Urinary bladder (tissue), 4 donors: ENCODE data around the gene SDCBP2. TPM values are rescaled to one million over a fixed set of nuclear protein-coding genes. Genes with fewer than 3 reads are reported as not detected.

ENCODE experiments used
- DNase-seq: peaks from one replicate; pipeline ENCODE4 v3.0.0-alpha.2; 2015; ENCODE audit errors: extremely low spot score
- H3K27ac ChIP-seq: one replicate; pipeline ENCODE4 v1.5.1; 2013; ENCODE audit warnings: low read depth, mild to moderate bottlenecking, moderate library complexity
- H3K36me3 ChIP-seq: one replicate; pipeline ENCODE4 v1.6.1; 2013; ENCODE audit warnings: mild to moderate bottlenecking, moderate library complexity; ENCODE audit not compliant: insufficient read depth
- H3K4me1 ChIP-seq: one replicate; pipeline ENCODE4 v1.6.1; 2013; ENCODE audit warnings: mild to moderate bottlenecking, moderate library complexity; ENCODE audit not compliant: insufficient read depth
- H3K4me3 ChIP-seq: one replicate; pipeline ENCODE4 v1.5.1; 2013; ENCODE audit warnings: low read depth, low read length
- WGBS: extraction: QIAGEN DNeasy Blood & Tissue Kit; methylation state at CpG from one replicate; pipeline ENCODE4 v1.1.7; 2013; 5-methylcytosine and 5-hydroxymethylcytosine counted together
- polyA plus RNA-seq: library from polyadenylated mRNA; stranded (reverse); fragments of 200-250 nt; gene quantifications from one replicate; pipeline ENCODE4 v1.2.3, GENCODE V29; 2013
- total RNA-seq: library from RNA; depleted of rRNA; stranded (reverse); fragments of >200 nt; gene quantifications from one replicate; pipeline ENCODE4 v1.2.3, GENCODE V29; 2014
- donor health status: healthy with polysubstance abuse.
- donor health status: healthy.

Gene SDCBP2
- total and polyA plus RNA-seq, 2 donors = 1.9 to 12.7 TPM

DNA sequence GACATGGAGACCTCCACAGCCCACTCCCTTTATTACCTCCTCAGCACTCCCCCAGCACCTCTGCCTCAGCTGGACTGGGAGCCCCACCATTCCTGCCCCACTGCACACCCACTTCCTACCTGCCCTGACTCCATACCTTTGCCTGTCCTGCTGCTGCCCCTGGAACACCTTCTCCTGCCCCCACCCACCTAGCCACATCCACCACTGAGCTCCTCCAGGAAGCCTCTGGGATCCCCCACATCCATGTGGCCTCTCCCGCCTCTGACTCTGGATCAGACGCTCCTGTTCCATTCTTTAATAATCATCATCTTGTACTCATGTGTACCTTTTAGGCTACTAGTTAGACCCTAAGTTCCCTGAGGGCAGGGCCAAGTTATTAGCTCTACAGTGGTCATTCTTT is 2.2 kb upstream of the SDCBP2 start:
- Histone ChIP-seq H3K36me3 (no peaks in the 10 kb centered on the region), H3K4me1 (no peaks in the 10 kb centered on the region), H3K4me3 (no peak overlapping the region), H3K27ac (no peak overlapping the region)
- DNase-seq = no peak
- WGBS = 93% methylated on average over 2 of the region's 2 CpGs

GRCh38 chr20:1330075-1330830 is 1.3 kb upstream of the SDCBP2 start:
- H3K4me3 ChIP-seq = no peak overlapping the region

DNA sequence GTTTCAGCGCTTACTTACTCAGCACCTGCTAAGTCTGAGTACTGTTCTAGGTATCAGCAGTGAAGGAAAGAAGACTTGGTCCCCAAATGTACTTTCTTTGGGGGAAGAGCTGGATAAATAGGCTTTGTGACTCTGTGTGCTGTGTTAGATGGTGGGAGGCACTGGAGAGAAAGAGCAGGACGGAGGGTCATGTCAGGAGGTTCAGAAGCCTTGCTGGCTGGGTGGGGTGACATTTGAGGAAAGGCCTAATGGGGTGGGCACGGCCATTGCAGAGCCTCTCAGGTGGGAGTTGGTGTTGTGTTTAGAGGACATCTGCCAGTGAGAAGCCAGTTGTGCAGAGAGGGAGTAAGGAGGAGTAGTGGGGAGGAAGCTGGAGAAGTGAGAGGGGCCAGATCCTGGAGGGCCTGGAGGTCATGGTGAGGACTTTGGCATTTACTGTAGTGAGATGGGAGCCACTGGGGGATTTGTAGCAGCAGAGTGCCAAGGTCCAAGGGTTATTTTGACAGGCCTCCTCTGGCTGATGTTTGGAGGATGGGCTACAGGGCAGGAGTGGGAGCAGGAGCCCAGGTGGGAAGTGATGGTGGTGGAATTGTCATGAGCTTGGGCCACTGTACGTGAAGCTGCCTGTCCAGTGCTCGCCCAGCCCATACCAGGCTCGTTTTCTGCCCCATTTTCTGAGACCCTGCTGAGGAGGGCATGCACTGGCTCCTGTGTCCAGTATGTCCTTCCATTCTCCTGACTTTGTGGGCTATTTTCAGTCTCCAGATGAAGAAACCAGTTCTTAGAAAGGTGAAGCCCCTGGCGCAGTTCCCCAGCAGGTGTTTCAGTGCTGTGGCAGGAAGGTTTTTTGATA is 886 bp downstream of the SDCBP2 start:
- H3K27ac ChIP-seq = peak overlapping the region; percentile 69
- DNase-seq = no peak
- no peaks in the 10 kb centered on the region for H3K4me1 ChIP-seq
- WGBS = 87% methylated on average over 7 of the region's 7 CpGs
- H3K36me3 ChIP-seq = no peaks in the 10 kb centered on the region
- H3K4me3 ChIP-seq = no peak overlapping the region

More at GRCh38 chr20:1330075-1330830, 1.3 kb upstream of the SDCBP2 start:
- no peaks in the 10 kb centered on the region for H3K36me3 ChIP-seq
- peak overlapping the region; percentile 65 for H3K27ac ChIP-seq
- H3K4me1 ChIP-seq = no peaks in the 10 kb centered on the region
- no peak for DNase-seq
- 75% methylated on average over 6 of the region's 6 CpGs for WGBS

- no peak overlapping the region for H3K27ac ChIP-seq
- WGBS = 73% methylated on average over 8 of the region's 8 CpGs
- no peak overlapping the region for H3K4me3 ChIP-seq
- no peak for DNase-seq
- no peaks in the 10 kb centered on the region for H3K36me3 ChIP-seq
- no peaks in the 10 kb centered on the region for H3K4me1 ChIP-seq
Measured at GRCh38 chr20:1327241-1327653, 1.7 kb downstream of the SDCBP2 start.

DNA sequence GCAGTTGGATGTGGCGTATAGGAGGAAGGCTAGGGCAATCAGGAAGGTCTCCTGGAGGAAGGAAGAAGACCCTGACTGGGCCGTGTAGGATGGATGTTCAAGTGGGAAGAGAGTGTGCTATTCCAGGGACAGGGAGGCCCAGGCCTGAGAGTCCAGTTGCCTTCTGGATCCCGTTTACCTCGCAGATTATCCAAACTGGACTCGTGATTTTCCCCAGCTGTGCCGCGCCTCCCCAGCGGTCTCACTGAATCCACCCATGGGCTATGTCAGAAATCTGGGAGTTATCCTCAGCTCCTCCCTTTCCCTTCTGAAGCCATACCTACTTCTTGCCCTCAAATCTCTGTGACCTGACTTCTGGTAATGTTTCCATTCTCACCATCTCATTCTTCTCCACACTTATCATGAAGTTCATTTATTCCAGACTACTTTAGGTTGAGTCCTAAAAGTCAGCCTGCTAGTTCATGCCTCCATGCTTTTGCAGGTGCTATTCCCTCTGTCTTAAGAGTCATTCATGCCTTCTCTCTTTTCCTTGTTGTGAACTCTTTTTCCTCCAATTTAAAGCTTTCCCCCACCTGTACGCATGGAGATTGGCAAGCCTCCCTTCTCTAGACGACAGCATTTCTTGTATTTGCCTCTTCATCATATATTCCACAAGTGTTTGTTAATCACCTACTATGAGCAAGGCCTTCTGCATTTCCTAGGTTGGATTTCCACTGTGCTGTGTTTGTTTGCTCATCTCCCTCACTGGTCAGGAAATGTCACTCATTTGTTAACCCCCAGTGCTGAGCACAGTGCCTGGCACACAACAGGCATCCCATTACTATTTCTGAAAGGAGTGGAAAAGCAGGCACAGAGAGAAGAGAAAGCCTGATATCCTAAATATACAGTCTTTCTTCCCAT is 2.7 kb downstream of the SDCBP2 start:
- Histone ChIP-seq H3K36me3 (no peaks in the 10 kb centered on the region), H3K27ac (peak overlapping the region; percentile 93), H3K4me3 (peak overlapping the region; percentile 77), H3K4me1 (no peaks in the 10 kb centered on the region)
- no peak for DNase-seq
- 30% methylated on average over 10 of the region's 10 CpGs for WGBS

- H3K4me3 ChIP-seq = peak overlapping the region; percentile 77
- peak overlapping the region; percentile 93 for H3K27ac ChIP-seq
- H3K4me1 ChIP-seq = no peaks in the 10 kb centered on the region
- peak; percentile 93 for DNase-seq
- WGBS = under 1% methylated on average over 56 of the region's 56 CpGs
- no peaks in the 10 kb centered on the region for H3K36me3 ChIP-seq
Measured at GRCh38 chr20:1325173-1326030, 3.5 kb downstream of the SDCBP2 start.

DNA sequence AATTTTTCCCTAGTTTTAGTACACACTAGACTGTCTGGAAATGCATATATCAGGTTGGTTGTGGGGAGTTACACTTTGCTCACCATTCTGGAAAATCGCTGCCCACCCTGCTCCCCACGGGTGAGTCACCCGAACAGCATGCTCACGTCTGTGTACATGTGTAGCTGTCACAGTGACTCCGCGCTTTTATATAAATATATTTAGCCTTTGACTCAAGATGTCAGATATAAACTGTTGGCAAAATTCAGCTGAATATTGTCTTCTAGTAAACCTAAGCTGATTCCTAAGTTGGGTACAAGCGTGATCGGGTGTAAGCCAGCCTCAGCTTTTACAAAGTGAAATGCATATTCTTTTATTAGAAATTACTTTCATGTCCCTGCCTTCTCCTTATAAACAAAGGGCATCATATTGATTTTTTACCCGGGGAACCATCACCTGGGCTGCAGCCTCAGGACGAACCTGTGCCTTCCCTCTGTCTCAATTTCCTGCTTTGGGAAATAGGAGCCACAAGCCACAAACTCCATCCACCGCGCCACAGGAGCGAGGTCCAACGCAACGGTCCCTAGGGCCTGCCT is 4.3 kb downstream of the SDCBP2 start:
- 23% methylated on average over 15 of the region's 15 CpGs for WGBS
- Histone ChIP-seq H3K4me1 (no peaks in the 10 kb centered on the region), H3K4me3 (peak overlapping the region; percentile 77), H3K36me3 (no peaks in the 10 kb centered on the region), H3K27ac (no peak overlapping the region)
- DNase-seq = no peak

- no peak overlapping the region for H3K4me3 ChIP-seq
- H3K27ac ChIP-seq = no peak overlapping the region
- no peaks in the 10 kb centered on the region for H3K4me1 ChIP-seq
- WGBS = 80% methylated on average over 12 of the region's 12 CpGs
- H3K36me3 ChIP-seq = no peaks in the 10 kb centered on the region
- no peak for DNase-seq
Measured at GRCh38 chr20:1323830-1324597, 4.9 kb downstream of the SDCBP2 start.

- WGBS = 76% methylated on average over 6 of the region's 6 CpGs
- no peak overlapping the region for H3K27ac ChIP-seq
- no peak for DNase-seq
- no peak overlapping the region for H3K4me3 ChIP-seq
- no peaks in the 10 kb centered on the region for H3K4me1 ChIP-seq
- no peaks in the 10 kb centered on the region for H3K36me3 ChIP-seq
Measured at GRCh38 chr20:1323256-1323655, 5.7 kb downstream of the SDCBP2 start.

GRCh38 chr20:1322511-1323245 is 6.3 kb downstream of the SDCBP2 start:
- DNase-seq = no peak
- no peaks in the 10 kb centered on the region for H3K4me1 ChIP-seq
- 56% methylated on average over 11 of the region's 11 CpGs for WGBS
- H3K4me3 ChIP-seq = no peak overlapping the region
- no peak overlapping the region for H3K27ac ChIP-seq
- no peaks in the 10 kb centered on the region for H3K36me3 ChIP-seq

DNA sequence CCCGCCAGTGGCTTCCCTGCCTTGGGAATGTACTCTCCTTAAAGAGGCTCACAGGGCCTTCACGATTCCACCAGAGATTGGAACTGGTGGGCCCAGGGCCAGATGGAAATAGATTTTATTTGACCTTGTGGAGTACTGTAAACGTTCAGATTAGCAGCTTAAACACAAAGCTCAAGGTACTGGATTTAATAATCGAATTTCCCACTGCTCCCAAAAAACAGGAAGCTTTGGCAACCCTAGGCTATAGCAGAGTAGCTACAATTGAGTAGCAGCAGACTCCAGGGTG is 7.3 kb downstream of the SDCBP2 start:
- no peaks in the 10 kb centered on the region for H3K36me3 ChIP-seq
- no peak overlapping the region for H3K4me3 ChIP-seq
- no peak overlapping the region for H3K27ac ChIP-seq
- no peaks in the 10 kb centered on the region for H3K4me1 ChIP-seq
- WGBS = 38% methylated on average over 4 of the region's 4 CpGs
- DNase-seq = no peak
